ENCODE measurements around the gene TPCN2.

Gene TPCN2

DNA sequence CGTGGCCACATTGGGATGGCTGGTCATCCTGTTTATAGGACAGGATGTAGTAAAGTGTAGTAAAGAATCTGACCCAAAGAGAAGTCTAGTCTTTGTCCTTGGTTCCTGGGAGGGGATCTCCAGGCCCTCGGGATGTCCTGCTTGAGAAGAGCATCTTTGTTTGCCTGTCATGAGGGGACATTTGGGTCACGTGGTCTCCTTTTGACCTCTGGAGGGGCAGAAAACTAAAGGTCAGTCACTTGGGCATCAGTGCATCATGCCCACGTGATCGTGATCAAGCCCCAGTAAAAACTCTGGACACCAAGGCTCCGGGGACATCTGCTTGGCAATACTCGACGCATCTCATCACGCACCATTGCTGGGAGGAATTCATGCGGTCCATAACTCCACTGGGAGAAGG is 116.1 kb downstream of the TPCN2 start:
- no peak overlapping the region for H4K8ac ChIP-seq (ENCODE audit: low read length)
- no peak overlapping the region for H2BK5ac ChIP-seq (ENCODE audit: low read depth, low read length, poor library complexity, severe bottlenecking)
- H3K9ac ChIP-seq (ENCODE audit: low read length) = no peak overlapping the region
- DNase-seq = no peak
- H3K4me3 ChIP-seq (ENCODE audit: insufficient read depth in 1 of 2, low read depth in 1 of 2, low read length in 2 of 2) = no peak overlapping the region
- H3K4ac ChIP-seq (ENCODE audit: low read depth in 1 of 2, low read length in 2 of 2) = no peak overlapping the region
- peak overlapping the region in 1 of 2 experiments; percentile 22 for H2BK12ac ChIP-seq (ENCODE audit: low read length in 2 of 2)
- H3K14ac ChIP-seq (ENCODE audit: low read length in 2 of 2) = no peak overlapping the region
- no peak overlapping the region for H2AFZ ChIP-seq (ENCODE audit: low read depth, low read length)
- H3K27ac ChIP-seq (ENCODE audit: low read length, poor library complexity, severe bottlenecking) = no peak overlapping the region
- no peak overlapping the region for H2AK5ac ChIP-seq (ENCODE audit: low read length, severe bottlenecking)
- H3K79me1 ChIP-seq (replicated peaks; ENCODE audit: low read length, poor library complexity, severe bottlenecking) = no peaks in the 10 kb centered on the region
- H2BK120ac ChIP-seq (ENCODE audit: low read depth, low read length) = no peak overlapping the region
- H3K18ac ChIP-seq (ENCODE audit: low read depth in 1 of 2, low read length in 2 of 2) = no peak overlapping the region
- H3K9me3 ChIP-seq (ENCODE audit: control insufficient read depth, low read length) = peaks cover 23% of the 10 kb centered on the region
- peaks cover 14% of the 10 kb centered on the region for H3K4me1 ChIP-seq (ENCODE audit: control insufficient read depth, insufficient read depth, low read depth, low read length)
- H3K27me3 ChIP-seq (ENCODE audit: control insufficient read depth in 1 of 2, insufficient read depth in 1 of 2, low read length in 2 of 2) = peaks cover 11 to 33% of the 10 kb centered on the region in 2 experiments
- H2BK15ac ChIP-seq (ENCODE audit: low read depth, poor library complexity, severe bottlenecking) = no peak overlapping the region
- no peak overlapping the region for H3K23ac ChIP-seq (ENCODE audit: low read length in 2 of 2)
- no peaks in the 10 kb centered on the region for H3K36me3 ChIP-seq (ENCODE audit: control insufficient read depth in 1 of 2, insufficient read depth in 2 of 2, low read depth in 1 of 2, low read length in 2 of 2)
- H4K91ac ChIP-seq (ENCODE audit: low read length) = no peak overlapping the region
- 93% methylated on average over 10 of the region's 10 CpGs for WGBS
- no peak overlapping the region for H3K4me2 ChIP-seq (ENCODE audit: low read length, poor library complexity, severe bottlenecking)

DNA sequence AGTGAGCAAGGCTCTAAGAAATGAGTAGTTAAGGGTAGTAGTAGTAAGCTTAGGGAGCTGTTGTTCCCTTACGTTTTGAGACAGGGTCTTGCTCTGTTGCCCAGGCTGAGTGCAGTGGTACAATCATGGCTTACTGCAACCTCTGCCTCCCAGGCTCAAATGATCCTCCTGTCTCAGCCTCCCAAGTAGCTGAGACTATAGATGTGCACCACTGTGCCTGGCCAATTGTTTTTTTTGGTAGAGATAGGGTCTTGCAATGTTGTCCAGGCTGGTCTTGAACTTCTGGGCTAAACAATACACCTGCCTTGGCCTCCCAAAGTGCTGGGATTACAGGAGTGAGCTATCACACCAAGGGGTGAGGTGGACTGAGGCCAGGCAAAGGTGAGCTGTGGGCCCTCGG is 117.0 kb downstream of the TPCN2 start:
- H2BK120ac ChIP-seq (ENCODE audit: low read depth, low read length) = no peak overlapping the region
- peak overlapping the region; percentile 53 for H2AK5ac ChIP-seq (ENCODE audit: low read length, severe bottlenecking)
- no peak overlapping the region for H3K14ac ChIP-seq (ENCODE audit: low read length in 2 of 2)
- H3K9me3 ChIP-seq (ENCODE audit: control insufficient read depth, low read length) = peaks cover 23% of the 10 kb centered on the region
- peaks cover 11 to 34% of the 10 kb centered on the region in 2 experiments for H3K27me3 ChIP-seq (ENCODE audit: control insufficient read depth in 1 of 2, insufficient read depth in 1 of 2, low read length in 2 of 2)
- H2BK12ac ChIP-seq (ENCODE audit: low read length in 2 of 2) = peak overlapping the region; percentile 28 to 33
- WGBS = 94% methylated on average over 2 of the region's 2 CpGs
- no peak overlapping the region for H3K4me2 ChIP-seq (ENCODE audit: low read length, poor library complexity, severe bottlenecking)
- no peaks in the 10 kb centered on the region for H3K36me3 ChIP-seq (ENCODE audit: control insufficient read depth in 1 of 2, insufficient read depth in 2 of 2, low read depth in 1 of 2, low read length in 2 of 2)
- H2BK5ac ChIP-seq (ENCODE audit: low read depth, low read length, poor library complexity, severe bottlenecking) = no peak overlapping the region
- H4K8ac ChIP-seq (ENCODE audit: low read length) = no peak overlapping the region
- no peak overlapping the region for H3K23ac ChIP-seq (ENCODE audit: low read length in 2 of 2)
- no peak overlapping the region for H3K4me3 ChIP-seq (ENCODE audit: insufficient read depth in 1 of 2, low read depth in 1 of 2, low read length in 2 of 2)
- H3K27ac ChIP-seq (ENCODE audit: low read length, poor library complexity, severe bottlenecking) = no peak overlapping the region
- H3K18ac ChIP-seq (ENCODE audit: low read depth in 1 of 2, low read length in 2 of 2) = peak overlapping the region; percentile 57 to 78
- H2BK15ac ChIP-seq (ENCODE audit: low read depth, poor library complexity, severe bottlenecking) = peak overlapping the region; percentile 62
- H3K79me1 ChIP-seq (replicated peaks; ENCODE audit: low read length, poor library complexity, severe bottlenecking) = no peaks in the 10 kb centered on the region
- peaks cover 14% of the 10 kb centered on the region for H3K4me1 ChIP-seq (ENCODE audit: control insufficient read depth, insufficient read depth, low read depth, low read length)
- no peak overlapping the region for H4K91ac ChIP-seq (ENCODE audit: low read length)
- H2AFZ ChIP-seq (ENCODE audit: low read depth, low read length) = no peak overlapping the region
- H3K9ac ChIP-seq (ENCODE audit: low read length) = no peak overlapping the region
- peak overlapping the region; percentile 13 to 48 for H3K4ac ChIP-seq (ENCODE audit: low read depth in 1 of 2, low read length in 2 of 2)
- no peak for DNase-seq

DNA sequence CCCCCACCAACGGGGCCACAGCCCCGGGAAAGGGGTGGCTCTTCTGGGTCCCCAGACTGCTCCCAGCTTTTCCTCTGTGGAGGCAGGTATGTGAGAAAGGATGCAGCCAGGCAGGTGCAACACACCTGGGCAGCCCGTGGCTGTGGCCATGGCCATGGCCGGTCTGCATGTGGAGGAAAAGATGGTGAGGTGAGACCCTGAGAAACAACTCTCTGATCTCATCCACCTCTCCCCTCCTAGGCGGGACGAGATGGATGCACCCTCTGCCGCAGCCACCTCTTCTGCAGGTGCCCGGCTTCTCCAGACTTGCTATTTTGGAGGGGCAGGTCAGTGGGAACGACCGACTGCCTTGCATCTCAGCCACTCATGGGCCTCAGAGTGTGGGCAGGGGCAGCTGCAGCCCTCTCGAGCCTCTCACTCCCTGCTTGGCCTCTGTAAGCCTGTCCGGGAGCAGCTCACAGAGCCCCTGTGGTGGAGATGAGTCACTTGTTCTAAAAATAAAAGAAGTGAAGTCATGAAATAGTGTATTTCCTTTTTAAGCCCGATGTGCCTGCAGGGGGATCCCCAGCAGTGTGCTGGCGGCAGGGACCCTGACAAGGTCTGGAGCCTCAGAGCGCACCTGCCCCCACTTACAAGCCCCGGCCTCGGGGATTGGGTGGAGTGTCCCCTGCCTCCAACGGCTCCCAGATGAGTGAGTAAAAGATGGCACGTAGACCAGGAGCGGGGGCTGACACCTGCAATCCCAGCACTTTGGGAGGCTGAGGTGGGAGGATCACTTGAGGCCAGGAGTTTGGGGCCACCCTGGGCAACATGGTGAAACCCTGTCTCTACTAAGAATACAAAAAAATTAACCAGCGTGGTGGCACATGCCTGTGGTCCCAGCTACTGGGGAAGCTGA is 117.7 kb downstream of the TPCN2 start:
- Histone ChIP-seq H3K9ac (ENCODE audit: low read length) (peak overlapping the region; percentile 42), H3K23ac (ENCODE audit: low read length in 2 of 2) (no peak overlapping the region), H2BK120ac (ENCODE audit: low read depth, low read length) (no peak overlapping the region), H2BK5ac (ENCODE audit: low read depth, low read length, poor library complexity, severe bottlenecking) (no peak overlapping the region), H2BK15ac (ENCODE audit: low read depth, poor library complexity, severe bottlenecking) (peak overlapping the region; percentile 16), H3K27me3 (ENCODE audit: control insufficient read depth in 1 of 2, insufficient read depth in 1 of 2, low read length in 2 of 2) (peaks cover 11 to 29% of the 10 kb centered on the region in 2 experiments), H3K36me3 (ENCODE audit: control insufficient read depth in 1 of 2, insufficient read depth in 2 of 2, low read depth in 1 of 2, low read length in 2 of 2) (no peaks in the 10 kb centered on the region), H3K4ac (ENCODE audit: low read depth in 1 of 2, low read length in 2 of 2) (peak overlapping the region; percentile 17 to 48), H3K27ac (ENCODE audit: low read length, poor library complexity, severe bottlenecking) (no peak overlapping the region), H3K9me3 (ENCODE audit: control insufficient read depth, low read length) (peaks cover 23% of the 10 kb centered on the region), H3K79me1 (replicated peaks; ENCODE audit: low read length, poor library complexity, severe bottlenecking) (no peaks in the 10 kb centered on the region), H2BK12ac (ENCODE audit: low read length in 2 of 2) (peak overlapping the region; percentile 28 to 78), H2AFZ (ENCODE audit: low read depth, low read length) (no peak overlapping the region), H3K14ac (ENCODE audit: low read length in 2 of 2) (no peak overlapping the region), H2AK5ac (ENCODE audit: low read length, severe bottlenecking) (peak overlapping the region; percentile 53), H3K18ac (ENCODE audit: low read depth in 1 of 2, low read length in 2 of 2) (peak overlapping the region; percentile 57 to 78), H3K4me3 (ENCODE audit: insufficient read depth in 1 of 2, low read depth in 1 of 2, low read length in 2 of 2) (peak overlapping the region in 1 of 2 experiments; percentile 46), H3K4me2 (ENCODE audit: low read length, poor library complexity, severe bottlenecking) (peak overlapping the region; percentile 43), H4K91ac (ENCODE audit: low read length) (peak overlapping the region; percentile 84), H4K8ac (ENCODE audit: low read length) (peak overlapping the region; percentile 36), H3K4me1 (ENCODE audit: control insufficient read depth, insufficient read depth, low read depth, low read length) (peaks cover 14% of the 10 kb centered on the region)
- DNase-seq = peak; percentile 94
- 24% methylated on average over 19 of the region's 21 CpGs for WGBS

DNA sequence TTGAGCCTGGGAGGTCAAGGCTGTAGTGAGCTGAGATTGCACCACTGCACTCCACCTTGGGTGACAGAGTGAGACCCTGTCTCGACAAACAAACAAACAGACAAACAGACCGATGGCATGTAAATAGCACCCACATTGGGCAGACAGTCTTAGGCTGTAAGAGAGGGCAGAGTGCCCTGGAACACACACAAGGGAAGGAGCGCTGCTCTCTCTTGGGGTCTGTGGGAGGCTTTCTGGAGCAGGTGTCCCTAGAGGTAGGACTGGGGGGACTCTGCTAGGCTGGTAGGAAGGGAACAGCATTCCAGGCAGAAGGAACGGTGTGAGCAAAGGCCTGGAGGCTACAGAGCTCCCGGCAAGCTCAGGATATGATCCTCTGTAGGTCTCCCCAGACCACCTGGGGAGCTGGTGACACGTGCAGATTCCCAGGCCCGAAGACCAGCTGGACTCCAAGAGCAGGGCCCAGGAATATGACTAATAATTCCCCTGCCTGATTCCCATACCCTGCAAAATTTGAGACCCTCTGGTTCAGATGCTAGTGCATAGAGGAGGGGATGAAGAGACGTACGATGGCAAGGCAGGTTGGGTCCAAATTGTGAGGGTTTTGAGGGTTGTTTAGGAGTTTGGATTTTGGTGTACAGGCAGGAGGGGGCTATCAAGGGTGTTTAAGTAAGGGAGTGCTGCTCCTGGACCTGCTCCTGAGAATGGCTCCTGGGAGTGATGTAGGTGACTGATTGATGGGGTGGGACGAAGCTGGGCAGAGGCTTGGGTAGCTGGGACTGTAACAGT is 118.6 kb downstream of the TPCN2 start:
- peak overlapping the region; percentile 41 for H4K91ac ChIP-seq (ENCODE audit: low read length)
- no peaks in the 10 kb centered on the region for H3K36me3 ChIP-seq (ENCODE audit: control insufficient read depth in 1 of 2, insufficient read depth in 2 of 2, low read depth in 1 of 2, low read length in 2 of 2)
- H3K4me3 ChIP-seq (ENCODE audit: insufficient read depth in 1 of 2, low read depth in 1 of 2, low read length in 2 of 2) = no peak overlapping the region
- H3K27me3 ChIP-seq (ENCODE audit: control insufficient read depth in 1 of 2, insufficient read depth in 1 of 2, low read length in 2 of 2) = peaks cover 18 to 32% of the 10 kb centered on the region in 2 experiments
- H3K18ac ChIP-seq (ENCODE audit: low read depth in 1 of 2, low read length in 2 of 2) = peak overlapping the region; percentile 25 to 58
- no peak overlapping the region for H2AFZ ChIP-seq (ENCODE audit: low read depth, low read length)
- no peak overlapping the region for H3K4me2 ChIP-seq (ENCODE audit: low read length, poor library complexity, severe bottlenecking)
- H3K9me3 ChIP-seq (ENCODE audit: control insufficient read depth, low read length) = peaks cover 23% of the 10 kb centered on the region
- no peak overlapping the region for H3K9ac ChIP-seq (ENCODE audit: low read length)
- DNase-seq = no peak
- H3K27ac ChIP-seq (ENCODE audit: low read length, poor library complexity, severe bottlenecking) = no peak overlapping the region
- H3K14ac ChIP-seq (ENCODE audit: low read length in 2 of 2) = peak overlapping the region in 1 of 2 experiments; percentile 18
- peak overlapping the region in 1 of 2 experiments; percentile 65 for H2BK12ac ChIP-seq (ENCODE audit: low read length in 2 of 2)
- H3K23ac ChIP-seq (ENCODE audit: low read length in 2 of 2) = no peak overlapping the region
- no peak overlapping the region for H2BK15ac ChIP-seq (ENCODE audit: low read depth, poor library complexity, severe bottlenecking)
- peaks cover 14% of the 10 kb centered on the region for H3K4me1 ChIP-seq (ENCODE audit: control insufficient read depth, insufficient read depth, low read depth, low read length)
- peak overlapping the region in 1 of 2 experiments; percentile 52 for H3K4ac ChIP-seq (ENCODE audit: low read depth in 1 of 2, low read length in 2 of 2)
- WGBS = 82% methylated on average over 9 of the region's 10 CpGs
- peak overlapping the region; percentile 59 for H2AK5ac ChIP-seq (ENCODE audit: low read length, severe bottlenecking)
- no peaks in the 10 kb centered on the region for H3K79me1 ChIP-seq (replicated peaks; ENCODE audit: low read length, poor library complexity, severe bottlenecking)
- no peak overlapping the region for H2BK120ac ChIP-seq (ENCODE audit: low read depth, low read length)
- no peak overlapping the region for H2BK5ac ChIP-seq (ENCODE audit: low read depth, low read length, poor library complexity, severe bottlenecking)
- no peak overlapping the region for H4K8ac ChIP-seq (ENCODE audit: low read length)
